Measurements from ENCODE around the gene TTLL11. TPM values are rescaled to one million over a fixed set of nuclear protein-coding genes. Genes with fewer than 3 reads are reported as not detected.

The TTLL11 gene
- polyA plus RNA-seq, 1 of the 3 experiments (the other 2 are of a cell fraction): 6.8 TPM

- TF ChIP-seq JUND (IDR thresholded peaks at IDR 0.05) (peak; percentile 76), TCF12 (IDR thresholded peaks at IDR 0.05) (peak; percentile 72), SIN3A (IDR thresholded peaks at IDR 0.05; ENCODE audit: borderline replicate concordance, low read depth, low read length) (peak; percentile 22; the same call in 1 of the 2 replicates), POLR2AphosphoS5 (IDR thresholded peaks at IDR 0.05; ENCODE audit: low read depth, low read length) (peak; percentile 33; the same call in 1 of the 2 replicates), EP300 (IDR thresholded peaks at IDR 0.05; ENCODE audit: borderline replicate concordance in 1 of 2, low read depth in 1 of 2, low read length in 1 of 2) (peak; percentile 5 to 67; a peak in 1 of 4 replicates), NRF1 (IDR thresholded peaks at IDR 0.05; ENCODE audit: low read depth, low read length) (no peak), ELF1 (IDR thresholded peaks at IDR 0.05) (peak; percentile 46; the same call in 1 of the 2 replicates), REST (IDR thresholded peaks at IDR 0.05; ENCODE audit: low read depth, low read length) (no peak)
Observed at GRCh38 chr9:121883281-121884056, 209.6 kb downstream of the TTLL11 start (continued).

- H3K4me1 ChIP-seq (ENCODE audit: control insufficient read depth in 1 of 2, insufficient read depth in 2 of 2, low read depth in 1 of 2, low read length in 1 of 2): peaks cover 12 to 27% of the 10 kb centered on the region in 2 experiments; a peak in 3 of 4 replicates
- ChIA-PET CTCF (no interaction called here), POLR2A (no interaction called here)
- WGBS (ENCODE audit: low lambda C conversion rate): 90% methylated on average over 5 of the region's 7 CpGs
- no peak for DNase-seq
- no peak overlapping the region for H2AFZ ChIP-seq (ENCODE audit: low read depth)
- no peaks in the 10 kb centered on the region for H3K36me3 ChIP-seq (replicated peaks in 1 of 2; ENCODE audit: control insufficient read depth in 1 of 2, insufficient read depth in 2 of 2, low read length in 1 of 2)
- peak overlapping the region in 1 of 2 experiments; percentile 100; a peak in 2 of 4 replicates for H3K27ac ChIP-seq (ENCODE audit: low read depth in 2 of 2, low read length in 1 of 2)
- no peaks in the 10 kb centered on the region for H3K9me3 ChIP-seq
- no peak overlapping the region for H3K9ac ChIP-seq
- H4K20me1 ChIP-seq (ENCODE audit: insufficient read depth): no peaks in the 10 kb centered on the region
- H3K4me2 ChIP-seq: peak overlapping the region; percentile 64; the same call in 1 of the 2 replicates
- no peak for TF ChIP-seq MXI1 (IDR thresholded peaks at IDR 0.05; ENCODE audit: low read depth, low read length)
- H3K27me3 ChIP-seq (ENCODE audit: insufficient read depth): no peaks in the 10 kb centered on the region
- peaks cover 15% of the 10 kb centered on the region; the same call in 1 of the 2 replicates for H3K79me2 ChIP-seq (ENCODE audit: insufficient read depth)
- H3K4me3 ChIP-seq (ENCODE audit: low read depth in 2 of 2, low read length in 1 of 2): no peak overlapping the region
- H3K9me2 ChIP-seq: no peaks in the 10 kb centered on the region
- H3F3A ChIP-seq (replicated peaks; ENCODE audit: insufficient read depth): peaks cover 22% of the 10 kb centered on the region
Observed at GRCh38 chr9:121881920-121882500, 211.1 kb downstream of the TTLL11 start.

- CTCF ChIA-PET: no interaction called here
- Histone ChIP-seq H3K27me3 (ENCODE audit: insufficient read depth) (no peaks in the 10 kb centered on the region), H3K4me1 (ENCODE audit: control insufficient read depth in 1 of 2, insufficient read depth in 2 of 2, low read depth in 1 of 2, low read length in 1 of 2) (peaks cover 12 to 25% of the 10 kb centered on the region in 2 experiments; a peak in 3 of 4 replicates), H3F3A (replicated peaks; ENCODE audit: insufficient read depth) (peaks cover 25% of the 10 kb centered on the region), H3K9me2 (no peaks in the 10 kb centered on the region), H2AFZ (ENCODE audit: low read depth) (no peak overlapping the region), H3K4me3 (ENCODE audit: low read depth in 2 of 2, low read length in 1 of 2) (no peak overlapping the region), H3K9ac (no peak overlapping the region), H3K9me3 (no peaks in the 10 kb centered on the region), H3K27ac (ENCODE audit: low read depth in 2 of 2, low read length in 1 of 2) (no peak overlapping the region), H4K20me1 (ENCODE audit: insufficient read depth) (no peaks in the 10 kb centered on the region), H3K36me3 (replicated peaks in 1 of 2; ENCODE audit: control insufficient read depth in 1 of 2, insufficient read depth in 2 of 2, low read length in 1 of 2) (no peaks in the 10 kb centered on the region), H3K79me2 (ENCODE audit: insufficient read depth) (peaks cover 17% of the 10 kb centered on the region; the same call in 1 of the 2 replicates), H3K4me2 (no peak overlapping the region)
- POLR2A ChIA-PET: no interaction called here
- WGBS (ENCODE audit: low lambda C conversion rate): 88% methylated on average over 8 of the region's 8 CpGs
- no peak for TF ChIP-seq RFX5 (IDR thresholded peaks at IDR 0.05; ENCODE audit: low read length)
- no peak for DNase-seq
Observed at GRCh38 chr9:121880343-121880898, 212.7 kb downstream of the TTLL11 start.

Measured in SK-N-SH (cell line).